Upper lobe of right lung (tissue), 1 donor: ENCODE results near the gene RPL37A. TPM values are rescaled to one million over a fixed set of nuclear protein-coding genes. Genes with fewer than 3 reads are reported as not detected.

Experiments used
- ATAC-seq: fragments of 200-7000 bp; cut with Tn5 transposase; one replicate; pipeline ENCODE4 v1.9.1; 2020; ENCODE audit warnings: mild to moderate bottlenecking, moderate library complexity
- DNase-seq: peaks from one replicate; pipeline ENCODE4 v3.0.0-alpha.2; 2020
- H3K27ac ChIP-seq: fragments of 200-600 bp; one replicate; pipeline ENCODE4 v1.8.0; 2022
- H3K27me3 ChIP-seq: fragments of 200-600 bp; one replicate; pipeline ENCODE4 v1.8.0; 2022; ENCODE audit warnings: mild to moderate bottlenecking
- H3K36me3 ChIP-seq: fragments of 200-600 bp; one replicate; pipeline ENCODE4 v1.8.0; 2022
- H3K4me1 ChIP-seq: fragments of 200-600 bp; one replicate; pipeline ENCODE4 v1.8.0; 2022
- H3K4me3 ChIP-seq: fragments of 200-600 bp; one replicate; pipeline ENCODE4 v1.8.0; 2022; ENCODE audit warnings: mild to moderate bottlenecking
- H3K9me3 ChIP-seq: fragments of 200-600 bp; one replicate; pipeline ENCODE4 v1.8.0; 2022
- intact Hi-C: fragments of 100-400 bp; cut with DNase I; formaldehyde crosslinking; loops from one replicate; pipeline ENCODE4 v1.11.0; 2022
- total RNA-seq: library from RNA; stranded (reverse); fragmentation: NEBNext Ultra II Directional; extraction: Animal tissue kit (Norgen Biotek cat#: 25700); gene quantifications from one replicate; pipeline ENCODE4 v1.2.1, GENCODE V29; 2021
- TF ChIP-seq, protein P1 (sequence below): fragments of 200-600 bp; IDR thresholded peaks from one replicate; pipeline ENCODE4 v1.8.0; 2022; ENCODE audit warnings: antibody characterized with exemption
- donor health status: DM: no; HTN: yes; CAD: no; lungs with severe emphysema.

The RPL37A gene
- total RNA-seq, 1 donor from 2014 or later, result 1,932 TPM

DNA sequence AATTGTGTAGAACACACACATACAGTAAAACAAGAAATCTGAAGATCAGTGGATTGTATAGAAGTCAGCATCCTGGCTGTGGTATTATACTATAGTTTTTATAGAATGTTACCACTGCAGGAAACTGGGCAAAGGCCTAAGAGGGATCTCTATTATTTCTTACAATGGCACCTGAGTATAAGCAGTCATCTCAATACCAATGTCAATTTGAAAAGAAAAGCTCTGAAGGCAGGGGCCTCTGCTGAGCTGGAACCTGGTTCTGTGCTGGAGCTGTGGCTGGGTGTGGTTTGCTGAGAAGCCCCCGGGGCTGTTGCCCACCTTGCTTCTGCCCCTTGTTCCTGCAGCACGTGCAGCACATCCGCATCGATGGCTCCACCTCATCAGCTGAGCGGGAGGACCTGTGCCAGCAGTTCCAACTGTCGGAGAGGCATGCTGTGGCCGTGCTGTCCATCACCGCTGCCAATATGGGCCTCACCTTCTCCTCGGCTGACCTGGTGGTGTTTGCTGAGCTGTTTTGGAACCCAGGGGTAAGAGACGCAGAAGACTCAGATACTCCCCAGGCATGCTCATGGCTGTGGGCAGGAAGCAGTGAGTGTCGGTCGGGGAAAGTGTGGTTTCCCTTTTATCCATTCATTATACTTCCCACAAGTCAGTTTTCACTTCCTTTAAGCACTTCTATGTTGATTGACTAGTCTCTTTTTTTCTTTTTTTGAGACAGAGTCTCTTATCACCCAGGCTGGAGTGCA lies 23.5 kb upstream of the RPL37A start:
- Histone ChIP-seq H3K27ac (no peak overlapping the region), H3K27me3 (no peaks in the 10 kb centered on the region), H3K4me1 (no peaks in the 10 kb centered on the region), H3K4me3 (no peak overlapping the region), H3K9me3 (no peaks in the 10 kb centered on the region), H3K36me3 (peaks cover 47% of the 10 kb centered on the region)
- DNase-seq (no peak), ATAC-seq (peak; percentile 74)
- intact Hi-C loops, result no loop called here
- TF ChIP-seq, protein P1, sequence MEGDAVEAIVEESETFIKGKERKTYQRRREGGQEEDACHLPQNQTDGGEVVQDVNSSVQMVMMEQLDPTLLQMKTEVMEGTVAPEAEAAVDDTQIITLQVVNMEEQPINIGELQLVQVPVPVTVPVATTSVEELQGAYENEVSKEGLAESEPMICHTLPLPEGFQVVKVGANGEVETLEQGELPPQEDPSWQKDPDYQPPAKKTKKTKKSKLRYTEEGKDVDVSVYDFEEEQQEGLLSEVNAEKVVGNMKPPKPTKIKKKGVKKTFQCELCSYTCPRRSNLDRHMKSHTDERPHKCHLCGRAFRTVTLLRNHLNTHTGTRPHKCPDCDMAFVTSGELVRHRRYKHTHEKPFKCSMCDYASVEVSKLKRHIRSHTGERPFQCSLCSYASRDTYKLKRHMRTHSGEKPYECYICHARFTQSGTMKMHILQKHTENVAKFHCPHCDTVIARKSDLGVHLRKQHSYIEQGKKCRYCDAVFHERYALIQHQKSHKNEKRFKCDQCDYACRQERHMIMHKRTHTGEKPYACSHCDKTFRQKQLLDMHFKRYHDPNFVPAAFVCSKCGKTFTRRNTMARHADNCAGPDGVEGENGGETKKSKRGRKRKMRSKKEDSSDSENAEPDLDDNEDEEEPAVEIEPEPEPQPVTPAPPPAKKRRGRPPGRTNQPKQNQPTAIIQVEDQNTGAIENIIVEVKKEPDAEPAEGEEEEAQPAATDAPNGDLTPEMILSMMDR, result no peak

DNA sequence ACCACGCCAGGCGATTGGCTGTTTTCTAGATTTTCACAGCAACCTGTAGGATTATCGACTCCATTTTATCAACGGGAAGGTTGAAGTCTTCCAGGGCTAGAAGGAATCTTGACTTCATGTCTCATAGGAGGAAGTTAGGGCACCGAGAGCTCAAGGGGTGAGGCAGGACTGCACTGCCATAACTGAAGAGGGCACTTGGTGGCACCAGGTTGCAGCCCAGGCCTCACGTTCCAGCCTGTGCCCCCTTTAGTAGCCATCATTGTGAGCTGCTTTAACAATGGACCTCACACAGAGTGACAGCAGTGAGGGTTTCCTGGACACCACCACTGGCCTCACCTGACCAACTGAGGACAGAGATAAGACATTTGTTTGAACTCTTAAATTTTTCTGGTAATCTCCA lies 22.9 kb upstream of the RPL37A start:
- ATAC-seq (peak; percentile 43), DNase-seq (no peak)
- intact Hi-C loops, result no loop called here
- no peaks in the 10 kb centered on the region for H3K9me3 ChIP-seq
- no peaks in the 10 kb centered on the region for H3K4me1 ChIP-seq
- TF ChIP-seq, protein P1, result no peak
- no peak overlapping the region for H3K27ac ChIP-seq
- no peaks in the 10 kb centered on the region for H3K27me3 ChIP-seq
- H3K36me3 ChIP-seq, result peaks cover 53% of the 10 kb centered on the region
- no peak overlapping the region for H3K4me3 ChIP-seq

DNA sequence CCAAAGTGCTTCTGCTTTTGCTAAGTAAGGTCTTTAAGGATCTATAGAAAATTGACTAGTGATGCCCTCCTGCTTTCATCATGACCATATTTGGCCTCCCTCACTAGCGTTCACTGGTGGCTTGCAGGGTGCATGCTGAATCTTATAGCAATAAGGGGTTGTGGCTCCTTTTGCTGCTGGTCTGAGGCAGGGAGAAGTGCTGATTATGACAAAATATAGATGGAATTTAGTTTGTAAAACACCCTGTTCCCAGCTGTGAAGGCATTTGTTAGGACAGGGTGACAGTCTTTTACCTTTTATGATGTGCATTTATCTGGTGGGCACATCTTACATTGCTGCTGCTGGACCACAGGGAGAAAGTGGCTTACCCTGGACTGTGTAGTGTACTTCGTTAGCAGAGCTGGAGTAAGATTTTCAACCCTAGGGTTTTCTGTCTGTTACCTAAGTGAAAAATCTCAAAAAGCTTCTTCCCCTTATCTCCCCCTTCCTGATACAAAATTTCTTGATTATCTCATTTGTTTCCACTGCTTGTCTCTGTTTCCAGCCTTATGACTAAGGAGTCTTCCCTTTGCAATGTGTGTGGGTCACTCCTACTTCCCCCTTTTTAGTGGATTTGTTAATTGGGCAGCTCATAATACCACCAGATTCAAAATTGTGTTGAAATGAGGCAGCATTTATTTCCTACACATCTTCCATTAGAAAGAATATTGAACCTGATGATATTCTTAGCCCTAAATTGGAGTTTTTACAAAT lies 21.2 kb upstream of the RPL37A start:
- TF ChIP-seq, protein P1, result no peak
- Histone ChIP-seq H3K27me3 (no peaks in the 10 kb centered on the region), H3K27ac (no peak overlapping the region), H3K9me3 (no peaks in the 10 kb centered on the region), H3K4me1 (no peaks in the 10 kb centered on the region), H3K36me3 (peaks cover 58% of the 10 kb centered on the region), H3K4me3 (no peak overlapping the region)
- peak; percentile 72 for ATAC-seq
- intact Hi-C loops, result no loop called here
- no peak for DNase-seq

DNA sequence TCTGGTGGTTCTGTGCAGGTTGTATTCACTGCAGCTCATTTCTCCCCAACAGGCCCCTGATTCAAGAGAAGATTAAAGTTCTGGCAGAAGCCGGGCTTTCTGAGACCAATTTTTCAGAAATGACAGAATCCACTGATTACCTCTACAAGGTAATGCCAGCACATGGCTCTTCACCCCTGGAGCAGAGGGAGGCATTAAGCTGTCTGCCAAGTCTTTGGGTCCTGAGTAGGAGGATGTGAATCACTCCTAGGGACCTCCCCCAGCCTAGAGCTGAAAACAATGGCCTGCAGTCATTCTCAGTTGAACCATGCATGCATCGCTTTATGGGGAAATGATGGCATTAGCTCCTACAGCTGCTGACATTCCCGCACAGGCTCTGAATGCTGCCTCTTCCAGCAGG lies 20.5 kb upstream of the RPL37A start:
- Histone ChIP-seq H3K4me3 (no peak overlapping the region), H3K9me3 (no peaks in the 10 kb centered on the region), H3K36me3 (peaks cover 64% of the 10 kb centered on the region), H3K4me1 (no peaks in the 10 kb centered on the region), H3K27ac (no peak overlapping the region), H3K27me3 (no peaks in the 10 kb centered on the region)
- no peak for DNase-seq
- intact Hi-C loops, result no loop called here
- no peak for ATAC-seq
- TF ChIP-seq, protein P1, result no peak

DNA sequence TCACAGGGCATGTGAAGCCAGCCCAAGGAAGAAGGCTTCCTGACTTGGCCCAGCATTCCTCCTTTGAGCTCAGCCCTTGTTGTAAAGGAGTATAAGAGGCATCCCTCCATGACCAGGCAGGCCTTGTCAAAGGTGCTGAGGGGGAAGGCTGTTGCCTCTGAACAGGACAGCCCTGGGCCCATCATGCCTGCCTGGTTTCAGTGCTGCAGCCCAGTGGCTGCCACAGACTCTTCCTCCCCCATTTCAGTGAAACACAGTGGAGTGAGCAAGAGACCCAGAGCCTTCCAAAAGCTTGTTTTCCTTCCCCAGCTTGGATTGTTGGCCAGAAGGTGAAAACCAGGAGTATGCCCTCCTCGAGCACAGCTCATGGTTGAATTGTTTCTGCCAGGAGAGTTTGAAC lies 19.9 kb upstream of the RPL37A start:
- no peak for ATAC-seq
- TF ChIP-seq, protein P1, result no peak
- Histone ChIP-seq H3K4me3 (no peak overlapping the region), H3K36me3 (peaks cover 64% of the 10 kb centered on the region), H3K27me3 (no peaks in the 10 kb centered on the region), H3K4me1 (no peaks in the 10 kb centered on the region), H3K27ac (no peak overlapping the region), H3K9me3 (no peaks in the 10 kb centered on the region)
- intact Hi-C loops, result no loop called here
- DNase-seq, result no peak
